C4-2B (cell line): Measurements from ENCODE around the gene DGKQ.

Experiments
- H3K27ac ChIP-seq: fragments of 450-650 bp; 2 replicates; pipeline ENCODE4 v1.5.1; 2017
- CTCF ChIP-seq: fragments of 450-650 bp; conservative IDR thresholded peaks from 2 replicates; pipeline ENCODE4 v1.5.1; 2017; ENCODE audit warnings: mild to moderate bottlenecking
- ZFX ChIP-seq: fragments of 450-650 bp; IDR thresholded peaks from 2 replicates; pipeline ENCODE4 v1.6.1; 2017

The DGKQ gene

GRCh38 chr4:990746-991367 is 17.5 kb upstream of the DGKQ start:
- TF ChIP-seq ZFX (no peak), CTCF (no peak)

GRCh38 chr4:989722-990471 is 16.5 kb upstream of the DGKQ start:
- TF ChIP-seq CTCF (no peak), ZFX (no peak)
- no peak overlapping the region for H3K27ac ChIP-seq

More at GRCh38 chr4:990746-991367, 17.5 kb upstream of the DGKQ start:
- peak overlapping the region; percentile 99 for H3K27ac ChIP-seq

- H3K27ac ChIP-seq, result no peak overlapping the region; the same call in 1 of the 2 replicates
- no peak for TF ChIP-seq ZFX
- no peak for TF ChIP-seq CTCF
These were observed 15.7 kb upstream of the DGKQ start for GRCh38 chr4:988726-989721.

GRCh38 chr4:987624-988513 is 14.5 kb upstream of the DGKQ start:
- no peak for TF ChIP-seq ZFX
- TF ChIP-seq CTCF, result no peak
- H3K27ac ChIP-seq, result peak overlapping the region; percentile 82

GRCh38 chr4:986879-987623 is 13.7 kb upstream of the DGKQ start, which contains the start of gene IDUA:
Gene IDUA, plus strand, starts transcription at chr4:987044. Its CDS starts 41 bp downstream, at chr4:987085.
- TF ChIP-seq ZFX, result 0 out of 2 replicates have a peak, but pooled peaks have one; percentile 25
- TF ChIP-seq CTCF, result no peak; the same call in 1 of the 2 replicates
- peak within 1 kb of the TSS; percentile 82 for H3K27ac ChIP-seq

GRCh38 chr4:986428-986878 is 13.1 kb upstream of the DGKQ start:
- TF ChIP-seq ZFX (no peak), CTCF (no peak)
- peak overlapping the region; percentile 82 for H3K27ac ChIP-seq
